ENCODE measurements around the gene AQP6. TPM values are rescaled to one million over a fixed set of nuclear protein-coding genes. Genes with fewer than 3 reads are reported as not detected.

Gene AQP6
- polyA plus RNA-seq, 1 donor from 2014 or later: not detected

GRCh38 chr12:50013361-50014147, 40.8 kb downstream of the AQP6 start:
- Mint-ChIP-seq H3K27me3 (no peaks in the 10 kb centered on the region), H3K9me3 (no peaks in the 10 kb centered on the region), H3K4me3 (no peak overlapping the region), H3K4me1 (peaks cover 0 to 2% (median 0%) of the 10 kb centered on the region in 3 donors), H3K27ac (no peak overlapping the region), H3K36me3 (no peaks in the 10 kb centered on the region)

GRCh38 chr12:50014342-50014741, 41.6 kb downstream of the AQP6 start:
- H3K27me3 Mint-ChIP-seq: no peaks in the 10 kb centered on the region
- H3K9me3 Mint-ChIP-seq: no peaks in the 10 kb centered on the region
- peaks cover 0 to 3% (median 0%) of the 10 kb centered on the region in 3 donors for H3K4me1 Mint-ChIP-seq
- no peak overlapping the region for H3K27ac Mint-ChIP-seq
- H3K36me3 Mint-ChIP-seq: no peaks in the 10 kb centered on the region
- peak overlapping the region in 1 of 4 donors; percentile 54 for H3K4me3 Mint-ChIP-seq

- Mint-ChIP-seq H3K27ac (no peak overlapping the region), H3K4me1 (peaks cover 0 to 2% (median 0%) of the 10 kb centered on the region in 3 donors), H3K9me3 (no peaks in the 10 kb centered on the region), H3K36me3 (no peaks in the 10 kb centered on the region), H3K4me3 (no peak overlapping the region), H3K27me3 (no peaks in the 10 kb centered on the region)
Observed at GRCh38 chr12:50016501-50017475, 44.0 kb downstream of the AQP6 start.

DNA sequence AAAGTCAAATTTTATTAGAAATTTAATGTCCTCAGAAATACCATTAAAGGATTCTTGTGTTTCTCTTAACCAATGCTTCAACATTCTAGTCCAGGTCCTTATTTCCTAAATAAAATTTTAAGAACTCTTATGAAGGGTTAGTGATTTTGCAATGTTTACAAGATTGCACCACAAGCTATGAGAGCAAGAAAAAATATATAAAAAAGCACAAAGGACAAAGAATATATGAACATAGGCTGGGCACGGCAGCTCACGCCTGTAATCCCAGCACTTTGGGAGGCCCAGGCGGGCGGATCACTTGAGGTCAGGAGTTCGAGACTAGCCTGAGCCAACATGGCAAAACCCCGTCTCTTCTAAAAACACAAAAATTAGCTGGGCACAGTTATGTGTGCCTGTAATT, 44.9 kb downstream of the AQP6 start:
- Mint-ChIP-seq H3K4me3 (no peak overlapping the region), H3K9me3 (no peaks in the 10 kb centered on the region), H3K4me1 (peaks cover 0 to 4% (median 0%) of the 10 kb centered on the region in 3 donors), H3K27me3 (no peaks in the 10 kb centered on the region), H3K27ac (no peak overlapping the region), H3K36me3 (no peaks in the 10 kb centered on the region)

- Mint-ChIP-seq H3K27ac (no peak overlapping the region), H3K4me3 (no peak overlapping the region), H3K36me3 (no peaks in the 10 kb centered on the region), H3K9me3 (no peaks in the 10 kb centered on the region), H3K27me3 (no peaks in the 10 kb centered on the region), H3K4me1 (peaks cover 0 to 6% (median 0%) of the 10 kb centered on the region in 3 donors)
Observed at GRCh38 chr12:50018154-50018553, 45.4 kb downstream of the AQP6 start.

DNA sequence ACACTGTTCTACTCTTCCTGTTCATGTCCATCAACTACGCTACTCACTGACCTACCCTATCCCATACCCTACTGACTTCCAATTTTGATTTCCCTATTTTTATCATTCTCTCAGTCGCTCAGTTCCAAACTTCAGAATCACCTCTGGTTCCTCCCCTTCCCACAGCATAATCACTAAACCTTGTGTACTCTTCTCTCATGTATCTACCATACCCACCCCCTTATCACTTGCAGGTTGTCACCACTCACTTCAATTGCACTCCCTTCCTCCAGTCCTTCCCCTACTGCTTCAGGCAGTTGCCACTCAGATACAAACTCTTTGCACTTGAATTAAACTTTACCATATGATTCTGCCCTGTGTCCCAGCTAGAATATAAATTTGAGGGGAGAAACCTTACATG, 46.2 kb downstream of the AQP6 start:
- H3K27ac Mint-ChIP-seq: peak overlapping the region in 1 of 3 donors; percentile 20
- no peaks in the 10 kb centered on the region for H3K27me3 Mint-ChIP-seq
- H3K36me3 Mint-ChIP-seq: no peaks in the 10 kb centered on the region
- no peaks in the 10 kb centered on the region for H3K9me3 Mint-ChIP-seq
- no peak overlapping the region for H3K4me3 Mint-ChIP-seq
- peaks cover 0 to 6% (median 1%) of the 10 kb centered on the region in 3 donors for H3K4me1 Mint-ChIP-seq

DNA sequence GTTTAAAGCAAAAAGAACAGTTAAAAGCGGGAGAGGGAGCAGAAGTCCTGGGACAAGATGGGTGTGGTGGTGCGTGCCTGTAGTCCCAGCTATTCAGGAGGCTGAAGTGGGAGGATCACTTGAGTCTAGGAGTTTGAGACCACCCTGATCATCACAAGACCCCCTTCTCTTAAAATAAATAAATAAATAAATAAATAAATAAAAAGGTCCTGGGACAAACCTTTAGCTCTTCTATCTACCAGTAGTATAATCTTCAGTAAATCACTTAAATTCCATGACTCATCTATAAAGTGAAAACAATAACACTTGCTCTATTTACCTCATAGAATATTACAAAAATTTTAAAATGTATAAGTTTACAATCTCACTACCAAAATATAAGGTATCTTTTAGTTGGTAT, 46.8 kb downstream of the AQP6 start:
- Mint-ChIP-seq H3K36me3 (no peaks in the 10 kb centered on the region), H3K4me3 (no peak overlapping the region), H3K4me1 (peaks cover 5 to 6% (median 6%) of the 10 kb centered on the region in 3 donors), H3K27me3 (no peaks in the 10 kb centered on the region), H3K27ac (peak overlapping the region in 1 of 3 donors; percentile 20), H3K9me3 (no peaks in the 10 kb centered on the region)

DNA sequence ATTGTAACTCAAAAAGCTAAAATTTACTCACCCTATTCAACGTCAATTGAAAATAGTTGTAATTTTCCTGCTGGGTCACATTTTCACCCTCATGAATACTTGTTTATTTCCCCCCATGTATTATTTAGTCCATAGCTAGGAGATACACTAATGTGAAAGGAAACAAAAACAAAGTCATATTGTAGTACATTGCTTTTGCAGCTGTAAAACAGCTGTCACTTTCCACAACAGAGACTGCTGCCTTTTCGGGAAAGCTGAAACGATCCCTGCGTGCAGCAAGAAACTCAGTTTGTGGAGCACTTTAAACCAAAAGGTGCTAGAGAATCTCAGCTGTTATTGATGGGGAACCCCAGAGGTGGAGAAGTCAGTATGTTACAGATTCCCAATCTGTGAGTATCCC, 48.3 kb downstream of the AQP6 start:
- Mint-ChIP-seq H3K27ac (no peak overlapping the region), H3K4me1 (peaks cover 12 to 15% (median 13%) of the 10 kb centered on the region in 3 donors), H3K4me3 (no peak overlapping the region), H3K27me3 (no peaks in the 10 kb centered on the region), H3K9me3 (peaks cover 0 to 3% (median 1%) of the 10 kb centered on the region in 3 donors), H3K36me3 (no peaks in the 10 kb centered on the region)

- no peak overlapping the region for H3K27ac Mint-ChIP-seq
- no peak overlapping the region for H3K4me3 Mint-ChIP-seq
- peaks cover 0 to 3% (median 1%) of the 10 kb centered on the region in 3 donors for H3K9me3 Mint-ChIP-seq
- H3K36me3 Mint-ChIP-seq: no peaks in the 10 kb centered on the region
- H3K4me1 Mint-ChIP-seq: peaks cover 12 to 15% (median 13%) of the 10 kb centered on the region in 3 donors
- no peaks in the 10 kb centered on the region for H3K27me3 Mint-ChIP-seq
Observed at GRCh38 chr12:50022903-50023302, 50.2 kb downstream of the AQP6 start.

DNA sequence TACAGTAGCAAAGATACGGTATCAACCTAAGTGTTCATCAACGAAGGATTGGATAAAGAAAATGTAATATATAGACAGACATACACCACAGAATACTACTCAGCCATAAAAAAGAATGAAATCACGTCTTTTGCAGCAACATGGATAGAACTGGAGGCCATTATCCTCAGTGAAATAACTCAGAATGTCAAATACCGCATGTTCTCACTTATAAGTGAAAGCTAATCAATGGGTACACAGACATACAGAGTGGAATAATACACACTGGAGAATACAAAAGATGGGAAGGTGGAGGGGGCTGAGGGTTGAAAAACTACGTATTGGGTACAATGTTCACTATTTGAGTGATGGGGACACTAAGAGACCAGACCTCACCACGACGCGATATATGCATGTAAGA, 51.5 kb downstream of the AQP6 start:
- Mint-ChIP-seq H3K27me3 (no peaks in the 10 kb centered on the region), H3K9me3 (peaks cover 0 to 3% (median 1%) of the 10 kb centered on the region in 3 donors), H3K36me3 (peaks cover 2% of the 10 kb centered on the region), H3K4me3 (peak overlapping the region; percentile 64 to 100 (median 96)), H3K4me1 (peaks cover 12 to 15% (median 12%) of the 10 kb centered on the region in 3 donors), H3K27ac (peak overlapping the region in 1 of 3 donors; percentile 39)

- Mint-ChIP-seq H3K4me3 (peak overlapping the region; percentile 95 to 100 (median 98)), H3K9me3 (peaks cover 0 to 3% (median 1%) of the 10 kb centered on the region in 3 donors), H3K27me3 (no peaks in the 10 kb centered on the region), H3K27ac (peak overlapping the region; percentile 58 to 94 (median 71)), H3K36me3 (peaks cover 2% of the 10 kb centered on the region), H3K4me1 (peaks cover 12 to 15% (median 12%) of the 10 kb centered on the region in 3 donors)
Observed at GRCh38 chr12:50024805-50025186, 52.0 kb downstream of the AQP6 start.

- Mint-ChIP-seq H3K9me3 (peaks cover 0 to 3% (median 1%) of the 10 kb centered on the region in 3 donors), H3K27me3 (no peaks in the 10 kb centered on the region), H3K27ac (peak within 1 kb of the TSS; percentile 58 to 94 (median 71)), H3K4me3 (peak within 1 kb of the TSS; percentile 95 to 100 (median 98)), H3K36me3 (peaks cover 2% of the 10 kb centered on the region), H3K4me1 (peaks cover 12 to 15% (median 12%) of the 10 kb centered on the region in 3 donors)
Observed at GRCh38 chr12:50025187-50026059, 52.7 kb downstream of the AQP6 start, which contains the start of gene RACGAP1. TSS of gene RACGAP1 (minus strand) at chr12:50025494. CDS start at chr12:50016715, 8,779 bp downstream.

- Mint-ChIP-seq H3K4me3 (no peak overlapping the region), H3K4me1 (peaks cover 12 to 15% (median 12%) of the 10 kb centered on the region in 3 donors), H3K36me3 (peaks cover 2% of the 10 kb centered on the region), H3K27me3 (no peaks in the 10 kb centered on the region), H3K27ac (no peak overlapping the region), H3K9me3 (peaks cover 0 to 3% (median 1%) of the 10 kb centered on the region in 3 donors)
Observed at GRCh38 chr12:50026691-50027090, 53.9 kb downstream of the AQP6 start.
